HFFc6 (cell line): Measurements from ENCODE around the gene TSEN34. TPM values are rescaled to one million over a fixed set of nuclear protein-coding genes. Genes with fewer than 3 reads are reported as not detected.
A peak's percentile ranks its signal among the peaks of the same experiment; 100 is the strongest.
"Not testable (repeated sequence)": the region's sequence is repeated elsewhere in the genome, so short reads cannot be mapped to it uniquely, and the experiment has no call there.

ENCODE experiments used
- DNase-seq: peaks from one replicate; pipeline ENCODE4 v3.0.0-alpha.2; 2018
- H3K27ac Mint-ChIP-seq: 2 replicates; pipeline ENCODE4 v1.8.0; 2020; ENCODE audit warnings: mild to moderate bottlenecking, mixed read lengths
- H3K27me3 Mint-ChIP-seq: 2 replicates; pipeline ENCODE4 v1.8.0; 2021; ENCODE audit warnings: mild to moderate bottlenecking, moderate library complexity, mixed read lengths; ENCODE audit not compliant: insufficient read depth
- H3K36me3 Mint-ChIP-seq: 2 replicates; pipeline ENCODE4 v1.8.0; 2021; ENCODE audit warnings: low read depth, mixed read lengths
- H3K4me1 Mint-ChIP-seq: 2 replicates; pipeline ENCODE4 v1.8.0; 2020; ENCODE audit warnings: low read depth, mixed read lengths
- H3K4me3 Mint-ChIP-seq: 2 replicates; pipeline ENCODE4 v1.8.0; 2020; ENCODE audit warnings: mild to moderate bottlenecking, moderate library complexity, mixed read lengths
- H3K9me3 Mint-ChIP-seq: 2 replicates; pipeline ENCODE4 v1.8.0; 2020; ENCODE audit warnings: mild to moderate bottlenecking, mixed read lengths
- total RNA-seq, 6 experiments: library from RNA; stranded (reverse); fragmentation: NEBNext Ultra II Directional; extraction: Animal tissue kit (Norgen Biotek cat#: 25700); gene quantifications; 2 replicates in 1 of 6; 3 replicates in 5 of 6; pipeline ENCODE4 v1.2.3, GENCODE V29; 2021
- TF ChIP-seq, protein P1 (sequence below): fragments of 200-600 bp; sonication (generic); IDR thresholded peaks from 2 replicates; pipeline ENCODE4 v1.5.0; 2021; ENCODE audit warnings: antibody characterized with exemption, mild to moderate bottlenecking

The TSEN34 gene
- total RNA-seq, 6 experiments from 2014 or later, result 51.2 to 58.8 (median 54.4) TPM

DNA sequence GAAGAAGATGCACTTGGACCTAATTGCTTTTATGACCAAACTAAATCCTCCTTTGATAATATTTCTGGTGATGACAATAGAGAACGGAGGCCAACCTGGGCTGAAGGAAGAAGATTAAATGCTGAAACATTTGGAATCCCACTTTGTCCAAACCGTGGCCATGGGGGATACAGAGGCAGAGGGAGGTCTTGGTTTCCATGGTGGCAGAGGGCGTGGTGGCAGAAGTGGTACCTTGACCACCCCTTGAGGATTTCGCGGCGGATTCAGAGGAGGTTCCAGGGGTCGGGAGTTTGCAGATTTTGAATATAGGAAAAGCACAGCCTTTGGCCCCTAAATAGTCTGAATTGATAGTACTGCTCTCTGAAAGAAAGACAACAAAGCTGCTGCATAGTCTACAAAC lies 38.9 kb downstream of the TSEN34 start:
- TF ChIP-seq, protein P1, sequence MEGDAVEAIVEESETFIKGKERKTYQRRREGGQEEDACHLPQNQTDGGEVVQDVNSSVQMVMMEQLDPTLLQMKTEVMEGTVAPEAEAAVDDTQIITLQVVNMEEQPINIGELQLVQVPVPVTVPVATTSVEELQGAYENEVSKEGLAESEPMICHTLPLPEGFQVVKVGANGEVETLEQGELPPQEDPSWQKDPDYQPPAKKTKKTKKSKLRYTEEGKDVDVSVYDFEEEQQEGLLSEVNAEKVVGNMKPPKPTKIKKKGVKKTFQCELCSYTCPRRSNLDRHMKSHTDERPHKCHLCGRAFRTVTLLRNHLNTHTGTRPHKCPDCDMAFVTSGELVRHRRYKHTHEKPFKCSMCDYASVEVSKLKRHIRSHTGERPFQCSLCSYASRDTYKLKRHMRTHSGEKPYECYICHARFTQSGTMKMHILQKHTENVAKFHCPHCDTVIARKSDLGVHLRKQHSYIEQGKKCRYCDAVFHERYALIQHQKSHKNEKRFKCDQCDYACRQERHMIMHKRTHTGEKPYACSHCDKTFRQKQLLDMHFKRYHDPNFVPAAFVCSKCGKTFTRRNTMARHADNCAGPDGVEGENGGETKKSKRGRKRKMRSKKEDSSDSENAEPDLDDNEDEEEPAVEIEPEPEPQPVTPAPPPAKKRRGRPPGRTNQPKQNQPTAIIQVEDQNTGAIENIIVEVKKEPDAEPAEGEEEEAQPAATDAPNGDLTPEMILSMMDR, result no peak
- H3K4me1 Mint-ChIP-seq, result peaks cover 10% of the 10 kb centered on the region; the same call in 1 of the 2 replicates
- H3K4me3 Mint-ChIP-seq, result no peak overlapping the region
- no peaks in the 10 kb centered on the region for H3K9me3 Mint-ChIP-seq
- no peak for DNase-seq
- no peaks in the 10 kb centered on the region for H3K36me3 Mint-ChIP-seq
- no peak overlapping the region for H3K27ac Mint-ChIP-seq
- H3K27me3 Mint-ChIP-seq, result peaks cover 28% of the 10 kb centered on the region

DNA sequence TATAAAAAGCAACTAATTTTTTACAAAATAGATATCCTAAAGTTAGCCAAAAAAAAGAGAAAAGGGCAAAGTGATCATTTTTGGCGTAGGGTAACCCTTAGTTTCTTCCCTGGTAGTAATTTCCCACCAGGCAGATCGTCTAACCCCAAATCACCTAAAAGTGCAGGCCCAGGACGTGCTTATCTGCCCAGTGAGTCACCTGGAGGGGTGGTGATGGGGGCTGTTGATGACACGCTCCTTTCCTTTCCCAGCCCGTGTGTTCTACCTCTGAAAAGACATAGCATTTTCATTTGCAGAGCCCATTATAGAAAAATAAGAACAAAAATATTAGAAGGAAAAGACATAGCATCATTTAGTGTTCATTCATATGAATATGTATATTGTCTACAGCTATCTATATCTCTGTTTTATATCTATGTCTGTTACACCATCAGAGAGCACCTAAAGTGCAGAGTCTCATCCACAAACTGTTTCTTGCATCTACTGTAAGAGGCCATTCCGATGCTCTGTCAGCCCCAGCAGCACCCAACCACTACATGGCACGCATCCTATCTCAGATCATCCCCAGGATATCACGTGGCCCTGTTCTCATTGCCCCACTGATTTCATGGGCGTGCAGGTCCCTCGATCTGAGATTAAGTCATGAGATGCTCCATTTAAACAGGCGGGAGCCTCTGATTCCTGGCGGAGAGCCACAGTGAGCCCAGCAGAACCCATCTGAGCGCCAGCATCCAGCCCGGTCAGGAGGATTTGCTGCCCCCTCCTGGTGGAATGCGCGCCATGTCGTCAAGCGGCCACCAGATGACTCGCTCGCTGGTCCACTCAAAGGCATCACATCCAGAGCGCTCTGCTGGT lies 40.2 kb downstream of the TSEN34 start:
- no peaks in the 10 kb centered on the region for H3K36me3 Mint-ChIP-seq
- no peak overlapping the region for H3K4me3 Mint-ChIP-seq
- DNase-seq, result peak; percentile 64
- peaks cover 10% of the 10 kb centered on the region; the same call in 1 of the 2 replicates for H3K4me1 Mint-ChIP-seq
- H3K27me3 Mint-ChIP-seq, result peaks cover 32% of the 10 kb centered on the region
- H3K27ac Mint-ChIP-seq, result no peak overlapping the region
- no peaks in the 10 kb centered on the region for H3K9me3 Mint-ChIP-seq
- TF ChIP-seq, protein P1, result peak; percentile 94

DNA sequence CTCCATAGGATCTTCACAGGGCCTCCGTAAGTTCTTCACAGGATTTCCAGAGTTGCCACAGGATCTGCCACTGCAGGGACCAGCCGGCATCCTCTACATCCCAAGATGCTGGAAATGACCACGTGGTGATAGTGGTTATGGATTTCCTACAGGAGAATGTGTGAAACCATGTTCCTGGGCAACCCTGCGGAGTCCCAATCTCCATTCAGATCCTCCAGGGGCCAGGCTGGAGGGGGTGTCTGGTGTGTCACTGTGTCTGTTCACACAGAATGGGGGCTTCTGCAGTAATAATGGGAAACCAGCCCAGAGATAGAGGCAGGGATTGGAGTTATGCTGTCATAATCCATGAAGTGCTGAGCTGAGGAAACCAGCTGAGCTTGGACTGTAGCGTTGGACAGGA lies 42.8 kb downstream of the TSEN34 start:
- TF ChIP-seq, protein P1, result no peak
- peaks cover 31% of the 10 kb centered on the region for H3K27me3 Mint-ChIP-seq
- no peak overlapping the region for H3K4me3 Mint-ChIP-seq
- H3K9me3 Mint-ChIP-seq, result no peaks in the 10 kb centered on the region
- peaks cover 10% of the 10 kb centered on the region; the same call in 1 of the 2 replicates for H3K4me1 Mint-ChIP-seq
- H3K27ac Mint-ChIP-seq, result no peak overlapping the region
- no peak for DNase-seq
- H3K36me3 Mint-ChIP-seq, result no peaks in the 10 kb centered on the region

DNA sequence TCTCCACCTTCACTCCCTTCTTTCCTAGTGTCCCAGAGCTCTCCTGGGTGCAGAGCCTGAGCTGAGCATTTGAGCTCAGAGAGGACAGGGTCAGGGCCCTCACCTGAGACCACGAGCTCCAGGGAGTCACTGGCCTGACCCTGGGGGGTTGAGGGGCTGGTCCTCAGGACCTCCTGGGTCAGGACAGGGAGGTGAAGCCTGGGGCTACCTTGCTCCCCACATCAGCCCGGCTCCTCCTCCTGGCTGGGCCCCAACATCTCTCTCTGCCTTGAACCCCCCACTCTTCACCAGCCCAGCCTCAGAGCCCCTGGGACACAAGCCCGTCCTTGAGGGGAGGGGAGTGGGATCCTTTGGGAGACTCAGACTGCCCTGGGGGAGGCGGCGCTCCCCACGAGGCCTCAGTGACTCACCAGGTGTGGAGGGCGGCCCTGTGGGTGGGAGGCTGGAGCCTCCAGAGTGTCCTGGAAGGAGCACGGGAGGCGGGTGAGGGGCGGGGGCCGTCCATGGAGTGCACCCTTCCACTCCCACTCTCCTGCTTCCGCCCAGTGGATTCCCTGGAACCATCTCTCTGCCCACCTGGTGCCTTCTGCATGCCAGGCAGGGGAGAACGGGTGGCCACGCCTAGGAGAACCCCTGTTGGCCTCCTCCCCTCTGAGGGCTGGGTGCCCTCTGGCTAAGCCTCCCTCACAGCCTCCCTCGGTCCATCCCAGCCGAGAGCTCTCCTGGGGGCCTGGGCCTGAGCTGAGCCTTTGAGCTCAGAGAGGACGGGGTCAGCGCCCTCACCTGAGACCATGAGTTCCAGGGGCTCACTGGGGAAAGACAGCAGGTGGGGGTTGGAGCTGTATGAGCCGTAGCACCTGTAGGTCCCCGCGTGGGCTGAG lies 48.6 kb downstream of the TSEN34 start:
- peaks cover 27% of the 10 kb centered on the region for H3K27me3 Mint-ChIP-seq
- not testable (repeated sequence) for DNase-seq, H3K9me3 Mint-ChIP-seq, H3K36me3 Mint-ChIP-seq, H3K4me1 Mint-ChIP-seq, H3K27ac Mint-ChIP-seq, H3K4me3 Mint-ChIP-seq

DNA sequence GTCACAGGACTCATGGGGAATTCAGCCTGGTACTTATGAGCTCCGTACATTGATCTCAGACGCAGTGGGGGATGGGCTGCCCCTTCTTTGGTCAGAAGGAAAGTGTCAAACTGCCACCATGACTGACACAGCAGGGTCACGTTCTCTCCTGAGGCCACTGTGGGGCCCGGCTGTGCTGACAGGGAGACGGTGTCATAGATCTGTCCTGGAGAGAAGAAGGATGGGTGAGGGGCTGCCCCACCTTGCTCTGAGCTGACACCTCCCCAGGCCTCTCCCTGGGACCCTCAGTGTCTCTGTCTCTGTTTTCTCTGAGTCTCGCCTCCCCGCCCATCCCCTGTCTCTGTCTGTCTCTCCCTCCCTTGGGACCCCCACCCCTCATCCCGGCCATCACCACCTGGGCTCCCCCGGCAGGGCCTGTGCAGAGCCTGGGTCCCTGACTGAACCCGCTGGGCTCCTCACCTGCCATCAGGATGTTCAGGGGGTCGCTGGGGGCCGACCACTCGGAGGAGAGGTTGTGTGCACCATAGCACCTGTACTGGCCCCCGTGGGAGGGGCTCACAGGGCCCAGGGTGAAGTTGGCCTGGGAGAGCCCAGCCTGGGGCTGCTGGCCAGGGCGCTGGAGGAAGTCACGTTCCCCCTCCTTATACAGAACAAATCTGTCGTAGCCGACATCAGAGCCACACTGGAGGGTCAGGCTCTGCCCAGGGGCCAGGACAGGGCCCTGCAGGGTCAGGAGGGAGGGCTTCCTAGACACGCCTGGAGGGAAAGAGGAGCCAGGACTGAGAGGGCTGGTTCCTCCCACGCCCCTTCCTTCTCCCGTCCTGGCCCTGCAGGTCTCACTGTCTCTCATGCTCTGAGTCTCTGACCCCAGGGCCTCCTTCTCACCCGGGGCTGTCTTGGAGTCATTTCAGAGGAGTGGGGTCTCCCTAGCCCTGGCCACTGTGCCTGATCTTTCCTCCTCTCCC lies 49.5 kb downstream of the TSEN34 start:
- H3K27ac Mint-ChIP-seq, H3K36me3 Mint-ChIP-seq, H3K4me1 Mint-ChIP-seq, DNase-seq, H3K4me3 Mint-ChIP-seq, H3K9me3 Mint-ChIP-seq: not testable (repeated sequence)
- peaks cover 23% of the 10 kb centered on the region for H3K27me3 Mint-ChIP-seq

DNA sequence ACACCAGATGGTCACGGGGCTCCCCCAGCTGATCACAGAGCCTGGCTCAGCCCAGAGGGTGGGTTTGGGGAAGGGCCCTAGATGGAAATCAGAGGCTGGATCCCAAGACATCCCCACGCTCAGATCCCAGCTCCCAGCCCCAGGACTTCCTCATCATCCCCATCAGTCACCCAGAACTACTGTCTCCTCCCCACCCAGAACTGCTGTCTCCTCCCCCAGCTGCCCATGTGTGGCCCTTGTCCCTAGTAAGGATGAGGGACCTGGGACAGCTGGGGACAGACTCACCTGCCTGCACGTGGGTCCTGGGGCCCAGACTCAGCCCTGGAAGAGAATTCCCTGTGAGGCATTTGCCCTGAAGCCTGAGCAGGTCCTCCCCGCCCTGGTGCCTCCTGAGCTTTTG lies 51.1 kb downstream of the TSEN34 start:
- peaks cover 23% of the 10 kb centered on the region for H3K27me3 Mint-ChIP-seq
- not testable (repeated sequence) for H3K4me1 Mint-ChIP-seq, DNase-seq, H3K4me3 Mint-ChIP-seq, H3K27ac Mint-ChIP-seq, H3K36me3 Mint-ChIP-seq, H3K9me3 Mint-ChIP-seq

DNA sequence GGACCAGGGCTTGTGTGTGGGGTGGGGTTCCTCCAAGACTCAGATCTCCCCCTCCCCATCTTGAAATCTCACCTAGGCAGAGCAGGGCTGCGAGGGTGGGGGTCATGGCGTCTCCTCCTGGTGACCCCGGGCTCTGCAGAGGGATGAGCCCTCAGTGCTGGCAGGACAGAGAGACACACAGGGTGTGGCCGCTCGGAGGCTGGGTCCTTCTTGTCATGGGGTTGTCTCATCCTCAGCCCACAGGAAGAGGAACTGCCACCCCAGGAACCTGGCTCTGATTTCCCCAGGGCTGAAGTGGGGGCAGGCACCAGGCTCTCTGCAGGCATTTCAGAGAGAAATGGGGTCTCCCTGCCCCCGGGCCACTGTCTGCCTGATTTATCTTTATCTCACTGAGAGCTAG lies 51.5 kb downstream of the TSEN34 start, which contains the start of gene LILRA6:
Gene LILRA6, minus strand, starts transcription at position 145 of the 400 bp plus-strand sequence.
- H3K27me3 Mint-ChIP-seq, result peaks cover 23% of the 10 kb centered on the region
- not testable (repeated sequence) for H3K4me3 Mint-ChIP-seq

DNA sequence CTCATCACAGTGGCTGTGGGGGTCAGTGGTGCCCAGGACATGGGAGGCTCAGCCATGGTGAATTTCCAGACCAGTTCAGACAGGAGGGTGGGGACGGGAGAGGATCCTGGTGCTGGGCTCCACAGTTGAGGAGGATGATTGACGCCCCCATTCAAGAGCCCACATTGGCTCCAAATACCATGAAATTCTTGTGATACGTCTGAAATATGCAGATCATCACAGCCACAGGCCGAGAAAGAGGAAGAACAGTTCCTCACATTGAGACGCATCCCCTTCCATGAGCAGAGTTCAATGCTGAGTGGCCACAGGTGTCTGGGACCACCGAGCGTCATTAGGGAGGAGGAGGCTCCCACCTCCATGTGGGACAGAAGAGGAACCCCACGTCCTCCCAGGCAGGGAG lies 52.7 kb downstream of the TSEN34 start:
- Mint-ChIP-seq H3K27me3 (peaks cover 15% of the 10 kb centered on the region), H3K4me1 (peaks cover 10% of the 10 kb centered on the region)
- not testable (repeated sequence) for H3K27ac Mint-ChIP-seq, H3K9me3 Mint-ChIP-seq, DNase-seq, H3K4me3 Mint-ChIP-seq, H3K36me3 Mint-ChIP-seq

More for the DNA sequence above, 51.5 kb downstream of the TSEN34 start, which contains the start of gene LILRA6:
- not testable (repeated sequence) for DNase-seq, H3K27ac Mint-ChIP-seq, H3K36me3 Mint-ChIP-seq, H3K9me3 Mint-ChIP-seq, H3K4me1 Mint-ChIP-seq
